HepG2 (cell line): ENCODE measurements around the gene GNL1. TPM values are rescaled to one million over a fixed set of nuclear protein-coding genes. Genes with fewer than 3 reads are reported as not detected.
A peak's percentile ranks its signal among the peaks of the same experiment; 100 is the strongest.
"Not testable (repeated sequence)": the region's sequence is repeated elsewhere in the genome, so short reads cannot be mapped to it uniquely, and the experiment has no call there.

Experiments
- ATAC-seq: fragments of 200-7000 bp; cut with Tn5 transposase; 3 replicates; pipeline ENCODE4 v1.9.1; 2020; ENCODE audit warnings: mild to moderate bottlenecking, moderate library complexity
- BruUV-seq: library from RNA; stranded (reverse); fragments of 400-500 nt; replicated peaks from 2 replicates; lab custom pipeline; 2021; lab: Mats Ljungman, UMichigan
- CTCF ChIA-PET: fragments of 300-600 bp; formaldehyde crosslinking; extraction: SDS; loops from one replicate; lab custom pipeline; 2021; ENCODE audit warnings: low total read pairs, inconsistent platforms, low intra/inter-chr PET ratio; lab: Yijun Ruan, JAX
- POLR2A ChIA-PET: fragments of 350-600 bp; sonication (Branson Sonifier 250); formaldehyde crosslinking; loops from one replicate; lab custom pipeline; 2020; ENCODE audit warnings: antibody characterized with exemption, inconsistent platforms; lab: Yijun Ruan, JAX
- DNase-seq: peaks from one replicate; pipeline ENCODE4 v3.0.0-alpha.2; 2015; ENCODE audit warnings: low spot score
- FAIRE-seq: peaks from 3 replicates; lab custom pipeline; 2011; peaks lifted over from hg19 to GRCh38; lab: Jason Lieb, UNC
- H2AFZ ChIP-seq: one replicate; pipeline ENCODE4 v1.6.1; 2011; ENCODE audit warnings: low read length, inconsistent platforms
- H3K27ac ChIP-seq: fragments of 300-600 bp; 3 replicates; pipeline ENCODE4 v1.8.0; 2011; ENCODE audit warnings: mixed run types, mild to moderate bottlenecking, mixed read lengths, low read length, inconsistent platforms; ENCODE audit not compliant: insufficient read depth; ENCODE audit errors: extremely low read length
- H3K27me3 ChIP-seq, 2 experiments: fragments of 200-600 bp in 1 of 2; 2 replicates in 1 of 2; 3 replicates in 1 of 2; pipeline versions ENCODE4 v1.6.0 to v1.8.0; 2011; ENCODE audit warnings: low read length in 2 of 2, mild to moderate bottlenecking in 2 of 2, moderate library complexity in 2 of 2, inconsistent platforms in 1 of 2; ENCODE audit not compliant: insufficient read depth in 2 of 2, control insufficient read depth in 1 of 2
- H3K36me3 ChIP-seq, 2 experiments: fragments of 200-600 bp in 1 of 2; replicated peaks in 1 of 2; 2 replicates in 1 of 2; 3 replicates in 1 of 2; pipeline versions ENCODE4 v1.5.1 to v1.8.0; 2011; ENCODE audit warnings: low read length in 2 of 2, inconsistent platforms in 1 of 2; ENCODE audit not compliant: insufficient read depth in 2 of 2, control insufficient read depth in 1 of 2
- H3K4me1 ChIP-seq: 2 replicates; pipeline ENCODE4 v1.5.1; 2012; ENCODE audit warnings: low read length, inconsistent platforms; ENCODE audit not compliant: insufficient read depth
- H3K4me2 ChIP-seq: 2 replicates; pipeline ENCODE4 v1.6.0; 2011; ENCODE audit warnings: low read depth, low read length, inconsistent platforms
- H3K4me3 ChIP-seq, 3 experiments: fragments of 200-600 bp in 1 of 3; sonication (generic), shearing (Covaris generic) in 1 of 3; replicated peaks in 1 of 3; 2 replicates each; pipeline ENCODE4 v1.5.1; 2011 to 2016; ENCODE audit warnings: low read length in 3 of 3, inconsistent platforms in 2 of 3, low read depth in 2 of 3, mild to moderate bottlenecking in 2 of 3, control low read depth in 1 of 3, mixed read lengths in 1 of 3; ENCODE audit not compliant: insufficient read depth in 1 of 3
- H3K79me2 ChIP-seq: one replicate; pipeline ENCODE4 v1.6.1; 2011; ENCODE audit warnings: low read length, inconsistent platforms; ENCODE audit not compliant: insufficient read depth
- H3K9ac ChIP-seq: 2 replicates; pipeline ENCODE4 v1.6.0; 2011; ENCODE audit warnings: mild to moderate bottlenecking, low read depth, low read length, inconsistent platforms; ENCODE audit not compliant: insufficient read depth
- H3K9me3 ChIP-seq: 2 replicates; pipeline ENCODE4 v1.5.1; 2012; ENCODE audit warnings: mild to moderate bottlenecking, low read length
- H4K20me1 ChIP-seq: 2 replicates; pipeline ENCODE4 v1.6.0; 2011; ENCODE audit warnings: inconsistent platforms, mild to moderate bottlenecking, low read length, moderate library complexity; ENCODE audit not compliant: insufficient read depth
- THRA ChIP-seq: sonication (generic); formaldehyde crosslinking; IDR thresholded peaks from 2 replicates; pipeline ENCODE4 v1.4.0; 2020; ENCODE audit warnings: missing genetic modification reagents, borderline replicate concordance
- ZMYM3 ChIP-seq: sonication (generic); formaldehyde crosslinking; IDR thresholded peaks from 2 replicates; pipeline ENCODE4 v1.5.1; 2020; ENCODE audit warnings: mild to moderate bottlenecking, missing genetic modification reagents
- WGBS: methylation state at CpG from one replicate; pipeline ENCODE4 v1.1.6; 2017; ENCODE audit warnings: low lambda C conversion rate; 5-methylcytosine and 5-hydroxymethylcytosine counted together
- in situ Hi-C: cut with HindIII; loops from 2 replicates; pipeline ENCODE4 v1.10.0; 2017; ENCODE audit warnings: low pct_unique_long_range_greater_than_20kb; ENCODE audit not compliant: extremely low pct_ligation_motif_present
- intact Hi-C: fragments of 100-400 bp; cut with micrococcal nuclease; formaldehyde crosslinking; loops from one replicate; pipeline ENCODE4 v1.10.0; 2022; ENCODE audit not compliant: unreplicated experiment
- polyA plus RNA-seq, 8 experiments: library from polyadenylated mRNA; depleted of rRNA in 3 of 8; stranded (reverse) in 7 of 8; unstranded in 1 of 8; fragments of >200 nt; fragmentation: Illumina TruSeq in 4 of 8; extraction: Trizol in 4 of 8; gene quantifications; 2 replicates each; pipeline versions ENCODE4 v1.2.1 to v1.2.3, GENCODE V29; 2011 to 2016; ENCODE audit warnings: low read depth in 4 of 8, missing spikeins in 1 of 8, mixed read lengths in 1 of 8; ENCODE audit not compliant: insufficient read depth in 1 of 8
- total RNA-seq, 5 experiments: library from RNA; depleted of rRNA; stranded (reverse); fragments of >200 nt; fragmentation: Illumina TruSeq; extraction: Trizol; gene quantifications; 2 replicates each; pipeline ENCODE4 v1.2.3, GENCODE V29; 2016; ENCODE audit warnings: low read depth in 1 of 5

The GNL1 gene
- total and polyA plus RNA-seq, 2 of the 13 experiments (the other 11 are each of a cell fraction or from before 2014, with no cell fraction given) = 35.0 to 55.6 TPM

DNA sequence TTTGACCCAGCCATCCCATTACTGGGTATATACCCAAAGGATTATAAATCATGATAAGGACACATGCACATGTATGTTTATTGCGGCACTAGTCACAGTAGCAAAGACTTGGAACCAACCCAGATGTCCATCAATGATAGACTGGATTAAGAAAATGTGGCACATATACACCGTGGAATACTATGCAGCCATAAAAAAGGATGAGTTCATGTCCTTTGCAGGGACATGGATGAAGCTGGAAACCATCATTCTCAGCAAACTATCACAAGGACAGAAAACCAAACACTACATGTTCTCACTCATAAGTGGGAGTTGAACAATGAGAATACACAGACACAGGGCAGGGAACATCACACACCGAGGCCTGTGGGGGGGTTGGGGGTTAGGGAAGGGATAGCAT lies 29.8 kb downstream of the GNL1 start:
- ATAC-seq, intact Hi-C loops, POLR2A ChIA-PET, DNase-seq, CTCF ChIA-PET, H3K27ac ChIP-seq, FAIRE-seq, in situ Hi-C loops, H3K4me2 ChIP-seq, H3K27me3 ChIP-seq, H4K20me1 ChIP-seq, H3K9ac ChIP-seq, H2AFZ ChIP-seq, BruUV-seq, H3K9me3 ChIP-seq, H3K79me2 ChIP-seq, H3K36me3 ChIP-seq, H3K4me3 ChIP-seq: not testable (repeated sequence)
- TF ChIP-seq ZMYM3 (CRISPR knock-in tag) = peak; percentile 53; the same call in 1 of the 2 replicates
- peaks cover 48% of the 10 kb centered on the region for H3K4me1 ChIP-seq
- WGBS = 95% methylated on average over 3 of the region's 3 CpGs

DNA sequence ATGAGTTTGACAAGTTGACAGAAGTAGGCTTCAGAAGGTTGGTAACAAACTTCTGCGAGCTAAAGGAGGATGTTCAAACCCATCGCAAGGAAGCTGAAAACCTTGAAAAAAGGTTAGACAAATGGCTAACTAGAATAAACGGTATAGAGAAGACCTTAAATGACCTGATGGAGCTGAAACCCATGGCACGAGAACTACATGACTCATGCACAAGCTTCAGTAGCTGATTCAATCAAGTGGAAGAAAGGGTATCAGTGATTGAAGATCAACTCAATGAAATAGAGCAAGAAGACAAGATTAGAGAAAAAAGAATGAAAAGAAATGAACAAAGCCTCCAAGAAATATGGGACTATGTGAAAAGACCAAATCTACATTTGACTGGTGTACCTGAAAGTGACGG lies 34.3 kb downstream of the GNL1 start:
- not testable (repeated sequence) for FAIRE-seq
- POLR2A ChIA-PET = interaction anchor here (0.9 to 1.6 kb wide), 4 partner anchors 10 to 93 kb away, joined by 3 to 5 read pairs (median 4); no protein-coding TSS in a partner anchor

More for the DNA sequence above, 34.3 kb downstream of the GNL1 start:
- in situ Hi-C loops, H3K79me2 ChIP-seq, ATAC-seq, H3K36me3 ChIP-seq, H3K27me3 ChIP-seq, H2AFZ ChIP-seq, DNase-seq, H3K9me3 ChIP-seq, intact Hi-C loops, H3K4me2 ChIP-seq, BruUV-seq, H3K27ac ChIP-seq, H4K20me1 ChIP-seq, CTCF ChIA-PET, H3K9ac ChIP-seq, H3K4me3 ChIP-seq: not testable (repeated sequence)
- TF ChIP-seq THRA (CRISPR knock-in tag) = peak; percentile 74; the same call in 1 of the 2 replicates
- peaks cover 27% of the 10 kb centered on the region for H3K4me1 ChIP-seq
- WGBS = 67% methylated on average over 5 of the region's 5 CpGs
